Stimulated activated CD8-positive, alpha-beta memory T cell treated with anti-CD3 and anti-CD28 coated beads, Interleukin-12 subunit alpha, Interleukin-12 subunit beta, amount 100 ng/mL, for 24 hours (primary cell): ENCODE measurements around the gene FAM131A.

Experiments used
- DNase-seq: peaks from one replicate; pipeline ENCODE4 v3.0.0-alpha.2; 2020; ENCODE audit errors: extremely low read depth

Gene FAM131A

DNA sequence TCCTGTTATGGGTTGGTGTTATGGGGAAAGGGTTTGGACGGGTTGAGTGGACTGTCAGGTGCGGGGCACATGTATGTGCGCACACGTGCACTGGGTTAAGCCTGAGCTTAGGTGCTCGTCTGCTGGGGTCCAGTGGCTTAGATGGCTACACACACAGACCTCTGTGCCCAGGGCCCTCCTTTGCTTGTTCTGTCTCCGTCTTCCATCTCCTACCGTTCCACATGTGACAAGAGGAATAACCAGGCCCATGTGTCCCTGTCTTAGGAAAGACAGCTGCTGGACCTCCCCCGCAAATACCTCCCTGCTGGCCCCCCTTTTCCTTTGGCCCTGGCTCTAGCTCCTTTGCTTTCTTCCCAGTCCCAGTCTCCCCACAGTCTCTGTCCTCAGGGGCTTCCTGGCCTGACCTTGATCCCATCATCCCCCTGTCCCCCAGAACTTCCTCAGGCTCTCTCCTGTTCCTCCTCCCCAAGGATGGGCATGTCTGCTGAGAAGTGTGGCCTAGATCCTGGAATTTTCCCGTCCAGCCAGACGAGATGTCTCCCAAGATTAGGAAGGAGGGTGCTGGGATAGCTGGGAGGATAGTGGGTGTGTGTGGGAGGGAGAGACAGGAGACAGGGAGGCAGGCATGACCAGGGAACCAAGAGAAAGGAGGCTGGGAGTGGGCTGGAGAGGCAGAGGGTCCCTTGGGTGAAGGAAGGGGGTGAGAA, 41.4 kb downstream of the FAM131A start:
- DNase-seq: no peak

DNA sequence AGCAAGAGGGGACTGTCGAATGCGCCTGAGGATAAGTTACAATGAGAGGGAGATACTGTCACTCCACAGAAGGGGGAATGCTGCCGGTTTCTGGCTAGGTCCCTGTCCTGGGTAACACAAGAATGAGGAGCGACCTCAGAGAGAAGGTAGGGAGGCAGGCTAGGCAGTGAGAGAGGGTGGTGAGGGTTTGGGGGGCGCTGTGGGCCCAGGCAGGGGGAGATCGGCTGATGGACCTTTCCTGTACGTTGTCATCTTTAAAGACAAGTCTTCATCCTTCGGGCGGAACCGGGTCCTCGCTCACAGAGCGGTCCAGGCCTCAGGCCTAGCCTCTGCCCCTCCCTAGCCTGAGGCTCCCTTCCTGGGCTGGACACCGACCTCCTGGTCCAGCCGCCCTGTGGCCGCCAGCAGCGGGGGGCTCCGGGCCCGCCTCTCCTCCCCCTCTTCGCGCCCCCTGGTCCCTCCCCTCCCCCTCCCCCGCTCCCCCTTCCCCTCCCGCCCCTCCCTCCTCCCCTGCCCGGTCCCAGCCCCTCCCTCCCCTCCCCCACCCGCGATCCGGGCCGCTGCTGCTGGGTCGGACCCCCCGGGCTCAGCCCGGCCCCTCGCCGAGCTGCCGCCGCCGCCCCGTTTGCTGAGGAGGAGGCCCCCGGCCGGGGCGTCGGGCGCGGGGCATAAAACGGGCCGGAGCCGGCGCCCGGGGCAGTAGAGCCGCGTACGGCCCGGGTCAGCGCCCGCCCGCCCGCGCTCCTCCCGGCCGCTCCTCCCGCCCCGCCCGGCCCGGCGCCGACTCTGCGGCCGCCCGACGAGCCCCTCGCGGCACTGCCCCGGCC, 42.2 kb downstream of the FAM131A start, which contains the start of gene CHRD:
Gene CHRD, plus strand, starts transcription at position 697 of the 827 bp plus-strand sequence. CDS start 265 bp downstream, outside the sequence.
- DNase-seq: no peak

DNA sequence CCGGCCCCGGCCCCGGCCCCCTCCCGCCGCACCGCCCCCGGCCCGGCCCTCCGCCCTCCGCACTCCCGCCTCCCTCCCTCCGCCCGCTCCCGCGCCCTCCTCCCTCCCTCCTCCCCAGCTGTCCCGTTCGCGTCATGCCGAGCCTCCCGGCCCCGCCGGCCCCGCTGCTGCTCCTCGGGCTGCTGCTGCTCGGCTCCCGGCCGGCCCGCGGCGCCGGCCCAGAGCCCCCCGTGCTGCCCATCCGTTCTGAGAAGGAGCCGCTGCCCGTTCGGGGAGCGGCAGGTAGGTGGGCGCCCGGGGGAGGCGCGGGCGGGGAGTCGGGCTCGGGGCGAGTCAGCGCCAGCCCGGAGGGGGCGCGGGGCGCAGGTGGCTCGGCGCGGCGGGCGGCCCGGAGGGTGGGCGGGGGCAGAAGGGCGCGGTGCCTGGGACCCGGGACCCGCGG, 42.8 kb downstream of the FAM131A start:
- DNase-seq: no peak

DNA sequence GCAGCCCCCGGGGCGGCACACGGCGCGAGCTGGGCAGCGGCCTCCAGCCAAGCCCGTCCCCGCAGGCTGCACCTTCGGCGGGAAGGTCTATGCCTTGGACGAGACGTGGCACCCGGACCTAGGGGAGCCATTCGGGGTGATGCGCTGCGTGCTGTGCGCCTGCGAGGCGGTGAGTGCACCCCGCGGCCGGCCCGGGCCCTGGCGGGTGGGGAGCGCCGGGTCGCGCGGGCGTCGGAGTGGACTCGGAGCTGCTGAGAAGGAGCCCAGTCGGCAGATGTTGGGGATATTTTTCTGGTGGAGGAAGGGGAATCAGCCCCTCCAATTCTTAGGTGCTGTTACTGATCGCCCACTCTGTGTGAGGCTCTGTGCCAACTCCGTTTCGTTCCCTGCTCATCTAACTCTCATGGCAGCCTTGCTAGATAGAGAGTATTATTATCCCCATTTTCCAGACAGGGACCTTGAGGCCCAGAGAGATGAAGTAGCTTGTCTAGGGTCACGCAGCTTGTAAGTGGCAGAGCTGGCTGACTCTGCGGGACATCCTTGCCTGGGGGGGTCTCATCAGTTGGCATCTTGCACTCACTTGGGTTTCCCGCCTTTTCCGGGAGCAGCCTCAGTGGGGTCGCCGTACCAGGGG, 43.3 kb downstream of the FAM131A start:
- DNase-seq: no peak

DNA sequence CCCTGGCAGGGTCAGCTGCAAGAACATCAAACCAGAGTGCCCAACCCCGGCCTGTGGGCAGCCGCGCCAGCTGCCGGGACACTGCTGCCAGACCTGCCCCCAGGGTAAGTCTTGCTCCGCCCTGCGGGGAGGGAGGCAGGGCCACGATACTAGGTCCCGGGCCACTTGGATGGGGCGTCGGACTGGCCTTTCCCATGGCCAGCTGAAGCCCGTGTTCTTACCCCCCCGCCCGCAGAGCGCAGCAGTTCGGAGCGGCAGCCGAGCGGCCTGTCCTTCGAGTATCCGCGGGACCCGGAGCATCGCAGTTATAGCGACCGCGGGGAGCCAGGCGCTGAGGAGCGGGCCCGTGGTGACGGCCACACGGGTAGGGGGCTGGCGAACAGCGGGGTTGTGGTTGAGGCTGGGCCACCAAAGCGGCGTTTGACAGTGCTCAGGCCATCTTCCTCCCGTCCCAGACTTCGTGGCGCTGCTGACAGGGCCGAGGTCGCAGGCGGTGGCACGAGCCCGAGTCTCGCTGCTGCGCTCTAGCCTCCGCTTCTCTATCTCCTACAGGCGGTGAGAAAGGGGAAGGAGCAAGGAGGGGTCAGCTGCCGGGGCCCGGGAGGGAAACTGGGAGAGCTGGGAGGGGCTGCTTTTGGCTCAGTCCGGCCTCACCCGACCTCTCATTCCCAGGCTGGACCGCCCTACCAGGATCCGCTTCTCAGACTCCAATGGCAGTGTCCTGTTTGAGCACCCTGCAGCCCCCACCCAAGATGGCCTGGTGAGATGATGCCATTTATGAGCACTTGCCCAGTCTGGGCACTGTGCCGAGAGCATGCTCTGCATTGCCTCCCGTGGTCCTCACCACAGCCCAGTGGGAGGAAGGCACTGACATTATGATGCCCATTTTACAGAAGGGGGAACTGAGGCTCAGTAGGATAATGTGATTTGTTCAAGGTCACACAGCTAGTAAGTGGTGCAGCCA, 44.1 kb downstream of the FAM131A start:
- no peak for DNase-seq

DNA sequence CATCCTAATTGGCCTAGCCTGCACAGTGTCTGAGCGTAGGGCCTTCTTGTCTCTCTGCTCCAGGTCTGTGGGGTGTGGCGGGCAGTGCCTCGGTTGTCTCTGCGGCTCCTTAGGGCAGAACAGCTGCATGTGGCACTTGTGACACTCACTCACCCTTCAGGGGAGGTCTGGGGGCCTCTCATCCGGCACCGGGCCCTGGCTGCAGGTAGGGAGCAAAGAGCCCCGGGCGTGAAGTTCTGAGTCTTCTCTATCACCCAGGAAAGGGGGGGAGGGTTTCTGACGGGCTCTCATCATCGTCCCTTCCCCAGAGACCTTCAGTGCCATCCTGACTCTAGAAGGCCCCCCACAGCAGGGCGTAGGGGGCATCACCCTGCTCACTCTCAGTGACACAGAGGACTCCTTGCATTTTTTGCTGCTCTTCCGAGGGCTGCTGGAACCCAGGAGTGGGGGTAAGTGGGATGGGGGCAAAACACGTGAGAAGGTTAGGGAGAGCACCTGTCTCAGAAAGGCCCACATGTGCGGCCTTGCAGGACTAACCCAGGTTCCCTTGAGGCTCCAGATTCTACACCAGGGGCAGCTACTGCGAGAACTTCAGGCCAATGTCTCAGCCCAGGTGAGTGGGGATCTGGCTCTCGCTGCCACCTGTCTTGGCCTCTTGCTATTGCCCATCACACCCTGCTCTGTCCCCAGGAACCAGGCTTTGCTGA, 45.1 kb downstream of the FAM131A start:
- DNase-seq: no peak

DNA sequence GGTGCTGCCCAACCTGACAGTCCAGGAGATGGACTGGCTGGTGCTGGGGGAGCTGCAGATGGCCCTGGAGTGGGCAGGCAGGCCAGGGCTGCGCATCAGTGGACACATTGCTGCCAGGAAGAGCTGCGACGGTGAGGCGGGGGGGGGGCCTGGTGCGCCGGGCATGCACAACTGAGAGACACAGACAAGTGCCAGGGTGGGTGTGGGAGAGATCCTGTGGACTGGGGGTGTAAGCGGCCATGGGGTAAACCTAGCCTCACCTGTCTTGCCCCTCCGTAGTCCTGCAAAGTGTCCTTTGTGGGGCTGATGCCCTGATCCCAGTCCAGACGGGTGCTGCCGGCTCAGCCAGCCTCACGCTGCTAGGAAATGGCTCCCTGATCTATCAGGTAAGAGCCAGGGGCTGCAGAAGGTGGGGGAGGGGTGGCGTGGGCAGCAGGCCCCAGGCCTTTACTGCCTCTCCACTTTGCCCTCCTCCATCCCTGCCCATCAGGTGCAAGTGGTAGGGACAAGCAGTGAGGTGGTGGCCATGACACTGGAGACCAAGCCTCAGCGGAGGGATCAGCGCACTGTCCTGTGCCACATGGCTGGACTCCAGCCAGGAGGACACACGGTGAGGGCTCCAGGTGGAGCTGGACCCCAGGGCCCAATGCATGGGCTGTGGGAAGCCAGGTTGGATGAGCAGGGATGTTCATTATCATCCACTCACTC, 45.8 kb downstream of the FAM131A start:
- DNase-seq: no peak

DNA sequence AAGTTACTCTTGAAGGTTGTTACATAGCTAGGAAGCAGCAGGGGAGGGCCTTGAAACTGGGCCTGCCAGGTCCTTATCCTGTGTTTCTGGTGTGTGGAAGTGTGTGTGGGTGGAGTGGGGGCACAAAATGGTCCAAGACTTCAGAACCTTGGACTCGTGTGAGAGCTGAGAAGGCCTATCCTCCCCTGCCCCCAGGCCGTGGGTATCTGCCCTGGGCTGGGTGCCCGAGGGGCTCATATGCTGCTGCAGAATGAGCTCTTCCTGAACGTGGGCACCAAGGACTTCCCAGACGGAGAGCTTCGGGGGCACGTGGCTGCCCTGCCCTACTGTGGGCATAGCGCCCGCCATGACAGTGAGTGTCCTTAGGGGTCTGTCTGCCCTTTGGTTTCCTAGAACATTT, 46.9 kb downstream of the FAM131A start:
- no peak for DNase-seq

DNA sequence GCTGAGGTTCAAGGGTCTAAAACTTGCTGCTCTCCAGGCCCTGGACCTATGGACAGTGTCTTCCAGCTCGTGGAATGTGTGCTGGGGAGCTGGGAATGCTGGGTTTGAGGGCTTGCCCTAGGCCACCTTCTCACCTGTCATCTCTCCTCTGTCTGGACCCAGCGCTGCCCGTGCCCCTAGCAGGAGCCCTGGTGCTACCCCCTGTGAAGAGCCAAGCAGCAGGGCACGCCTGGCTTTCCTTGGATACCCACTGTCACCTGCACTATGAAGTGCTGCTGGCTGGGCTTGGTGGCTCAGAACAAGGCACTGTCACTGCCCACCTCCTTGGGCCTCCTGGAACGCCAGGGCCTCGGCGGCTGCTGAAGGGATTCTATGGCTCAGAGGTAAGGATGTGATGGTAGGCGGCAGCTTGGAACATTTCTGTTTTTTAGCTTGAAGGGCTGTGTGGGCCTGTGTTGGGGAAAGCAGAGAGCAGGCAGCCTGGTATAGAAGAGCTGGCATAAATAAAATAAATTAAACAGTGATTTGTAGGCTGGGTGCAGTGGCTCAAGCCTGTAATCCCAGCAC, 47.5 kb downstream of the FAM131A start:
- DNase-seq: no peak

DNA sequence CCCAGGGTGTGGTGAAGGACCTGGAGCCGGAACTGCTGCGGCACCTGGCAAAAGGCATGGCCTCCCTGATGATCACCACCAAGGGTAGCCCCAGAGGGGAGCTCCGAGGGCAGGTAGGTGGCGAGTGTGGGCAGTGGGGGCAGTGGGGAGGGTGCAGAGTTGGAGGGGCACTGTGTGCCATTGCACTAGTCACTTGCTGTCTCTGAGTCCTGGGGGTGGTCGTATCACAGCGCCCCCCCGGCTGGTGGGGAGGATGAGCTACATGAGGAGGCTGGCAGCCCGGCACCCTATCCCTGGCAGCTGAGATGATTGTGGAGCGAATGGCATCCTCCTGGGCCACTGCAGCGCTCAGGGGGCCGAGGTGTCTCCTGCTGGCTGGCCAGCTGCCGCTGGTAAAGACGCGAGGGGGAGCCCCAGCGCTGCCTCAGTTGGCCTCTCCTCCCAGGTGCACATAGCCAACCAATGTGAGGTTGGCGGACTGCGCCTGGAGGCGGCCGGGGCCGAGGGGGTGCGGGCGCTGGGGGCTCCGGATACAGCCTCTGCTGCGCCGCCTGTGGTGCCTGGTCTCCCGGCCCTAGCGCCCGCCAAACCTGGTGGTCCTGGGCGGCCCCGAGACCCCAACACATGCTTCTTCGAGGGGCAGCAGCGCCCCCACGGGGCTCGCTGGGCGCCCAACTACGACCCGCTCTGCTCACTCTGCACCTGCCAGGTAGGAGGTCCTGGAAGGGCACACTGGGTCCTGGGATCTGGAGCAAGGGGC, 48.8 kb downstream of the FAM131A start:
- no peak for DNase-seq

DNA sequence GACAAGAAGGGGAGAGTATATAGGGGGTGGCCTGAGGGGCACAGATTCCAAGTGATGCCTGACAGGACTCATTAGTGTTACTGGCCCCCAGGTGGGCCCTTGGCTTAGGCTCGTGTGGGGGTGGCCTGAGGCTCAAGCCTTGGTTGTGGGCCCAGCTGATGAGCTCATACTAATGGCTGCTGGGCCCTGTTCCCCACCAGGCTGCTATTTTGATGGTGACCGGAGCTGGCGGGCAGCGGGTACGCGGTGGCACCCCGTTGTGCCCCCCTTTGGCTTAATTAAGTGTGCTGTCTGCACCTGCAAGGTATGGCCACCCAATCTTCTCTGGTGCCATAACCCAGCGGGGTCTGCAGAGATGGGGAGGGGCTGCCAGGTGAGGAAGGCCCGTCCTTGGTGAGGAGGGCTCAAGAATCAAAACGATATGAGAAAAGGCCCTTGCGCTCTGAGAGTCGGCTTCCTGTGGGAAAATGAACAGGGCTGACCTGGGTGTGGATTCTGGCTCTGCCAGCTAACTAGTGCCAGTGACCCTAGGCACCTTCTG, 49.8 kb downstream of the FAM131A start:
- no peak for DNase-seq

DNA sequence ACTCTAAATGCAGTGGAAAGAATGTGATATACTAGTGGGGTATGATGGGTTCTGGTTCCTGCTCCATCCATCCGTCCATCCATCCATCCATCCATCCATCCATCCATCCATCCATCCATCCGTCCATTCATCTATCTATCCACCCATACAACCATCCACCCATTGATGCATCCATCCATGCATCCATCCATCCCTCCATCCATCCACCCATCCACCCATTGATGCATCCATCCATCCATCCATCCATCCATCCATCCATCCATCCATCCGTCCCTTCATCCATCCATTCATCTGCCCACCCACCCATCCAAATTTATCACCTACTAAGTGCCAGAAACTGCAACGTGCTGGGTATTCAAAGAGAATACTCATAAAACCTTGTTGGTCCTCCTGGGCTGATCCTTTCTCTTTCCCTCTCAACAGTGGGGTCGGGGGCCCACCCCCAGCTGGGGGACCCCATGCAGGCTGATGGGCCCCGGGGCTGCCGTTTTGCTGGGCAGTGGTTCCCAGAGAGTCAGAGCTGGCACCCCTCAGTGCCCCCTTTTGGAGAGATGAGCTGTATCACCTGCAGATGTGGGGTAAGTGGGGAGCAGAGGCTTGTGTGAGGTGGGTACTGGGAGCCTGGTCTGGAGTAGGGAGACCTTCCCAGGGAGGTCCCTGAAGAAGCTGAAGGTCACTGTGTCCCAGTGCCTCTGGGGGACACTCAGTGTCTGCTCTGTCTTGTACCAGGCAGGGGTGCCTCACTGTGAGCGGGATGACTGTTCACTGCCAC, 51.0 kb downstream of the FAM131A start:
- no peak for DNase-seq

DNA sequence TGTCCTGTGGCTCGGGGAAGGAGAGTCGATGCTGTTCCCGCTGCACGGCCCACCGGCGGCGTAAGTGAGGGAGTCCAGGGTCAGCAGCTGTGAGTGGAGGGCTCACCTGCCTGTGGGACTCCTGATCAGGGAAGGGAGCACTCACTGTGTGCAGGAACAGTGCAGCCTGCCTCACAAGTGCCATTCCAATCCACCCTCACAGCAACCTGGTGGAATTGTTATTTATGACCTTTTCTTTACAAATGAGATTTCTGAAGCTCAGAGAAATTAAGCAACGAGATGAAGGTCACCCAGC, 51.5 kb downstream of the FAM131A start:
- no peak for DNase-seq

DNA sequence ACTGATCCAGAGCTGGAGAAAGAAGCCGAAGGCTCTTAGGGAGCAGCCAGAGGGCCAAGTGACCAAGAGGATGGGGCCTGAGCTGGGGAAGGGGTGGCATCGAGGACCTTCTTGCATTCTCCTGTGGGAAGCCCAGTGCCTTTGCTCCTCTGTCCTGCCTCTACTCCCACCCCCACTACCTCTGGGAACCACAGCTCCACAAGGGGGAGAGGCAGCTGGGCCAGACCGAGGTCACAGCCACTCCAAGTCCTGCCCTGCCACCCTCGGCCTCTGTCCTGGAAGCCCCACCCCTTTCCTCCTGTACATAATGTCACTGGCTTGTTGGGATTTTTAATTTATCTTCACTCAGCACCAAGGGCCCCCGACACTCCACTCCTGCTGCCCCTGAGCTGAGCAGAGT, 52.0 kb downstream of the FAM131A start:
- no peak for DNase-seq

DNA sequence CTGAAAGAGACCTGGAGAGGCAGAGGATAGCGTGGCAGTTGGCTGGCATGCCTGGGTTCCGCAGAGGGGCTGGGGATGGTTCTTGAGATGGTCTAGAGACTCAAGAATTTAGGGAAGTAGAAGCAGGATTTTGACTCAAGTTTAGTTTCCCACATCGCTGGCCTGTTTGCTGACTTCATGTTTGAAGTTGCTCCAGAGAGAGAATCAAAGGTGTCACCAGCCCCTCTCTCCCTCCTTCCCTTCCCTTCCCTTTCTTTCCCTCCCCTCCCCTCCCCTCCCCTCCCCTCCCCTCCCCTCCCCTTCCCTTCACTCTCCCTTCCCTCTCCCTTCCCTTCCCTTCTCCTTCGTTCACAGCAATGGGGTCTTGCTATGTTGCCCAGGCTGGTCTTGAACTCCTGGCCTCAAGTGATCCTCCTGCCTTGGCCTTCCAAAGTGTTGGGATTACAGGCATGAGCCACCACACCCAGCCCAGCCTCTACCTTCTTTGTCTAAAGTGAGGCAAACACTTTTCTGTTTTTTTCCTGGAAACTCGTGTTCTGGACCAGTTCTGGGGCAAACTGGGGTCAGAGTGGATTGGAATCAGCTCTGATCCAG, 52.6 kb downstream of the FAM131A start:
- no peak for DNase-seq

DNA sequence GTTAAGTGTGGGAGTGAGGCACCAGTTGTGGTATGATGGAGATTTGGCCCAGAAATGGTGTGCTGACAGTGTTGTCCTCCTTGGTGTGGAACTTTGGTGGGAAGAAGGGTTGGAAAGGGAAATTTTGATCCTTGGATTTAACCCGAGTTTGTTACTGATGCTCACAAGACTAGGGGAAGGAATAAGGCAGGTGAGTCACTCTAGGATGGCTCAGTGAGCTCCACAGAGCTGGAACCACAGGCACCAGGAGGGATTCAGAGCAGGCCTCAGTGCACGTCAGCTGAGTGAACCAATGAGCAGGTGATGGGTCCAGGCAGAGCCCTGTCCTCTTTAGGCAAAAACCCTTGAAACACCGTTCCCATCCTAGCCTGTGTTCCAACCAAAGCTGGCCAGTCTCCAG, 53.9 kb downstream of the FAM131A start:
- no peak for DNase-seq

DNA sequence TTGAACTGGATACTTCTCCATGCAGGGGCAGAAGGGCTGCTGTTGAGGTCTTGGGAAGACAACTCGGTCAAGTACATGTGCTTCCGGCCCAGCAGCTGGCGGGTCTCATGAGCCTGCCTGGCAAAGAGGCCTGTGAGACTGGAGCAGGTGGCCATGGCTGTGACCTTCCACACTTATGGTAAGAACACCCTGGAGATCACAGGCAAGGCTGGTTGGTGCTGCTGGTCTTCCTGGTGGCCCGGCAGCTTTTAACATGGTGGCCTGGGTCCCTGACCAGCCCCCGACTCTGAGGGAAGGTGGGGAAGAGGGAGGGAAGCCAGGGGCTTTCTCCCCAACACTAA, 57.9 kb downstream of the FAM131A start:
- no peak for DNase-seq
